HG02943 (cell line): ENCODE measurements around the gene CTNND2.

Experiments
- ATAC-seq: cut with Tn5 transposase; IDR thresholded peaks from one replicate; pipeline ENCODE4 v1.9.1; 2021; ENCODE audit warnings: mild to moderate bottlenecking, low read depth, moderate library complexity; ENCODE audit not compliant: unreplicated experiment

CTNND2 gene

GRCh38 chr5:11531811-11532555 lies 372.3 kb downstream of the CTNND2 start:
- no peak for ATAC-seq

- ATAC-seq: no peak
Observed at GRCh38 chr5:11528720-11529119, 375.5 kb downstream of the CTNND2 start.

GRCh38 chr5:11527652-11528349 lies 376.4 kb downstream of the CTNND2 start:
- no peak for ATAC-seq

GRCh38 chr5:11525020-11525419 lies 379.2 kb downstream of the CTNND2 start:
- ATAC-seq: no peak

GRCh38 chr5:11524188-11524587 lies 380.1 kb downstream of the CTNND2 start:
- ATAC-seq: no peak

GRCh38 chr5:11522796-11523195 lies 381.4 kb downstream of the CTNND2 start:
- no peak for ATAC-seq

- no peak for ATAC-seq
Observed at GRCh38 chr5:11520241-11520930, 383.9 kb downstream of the CTNND2 start.

GRCh38 chr5:11519236-11519635 lies 385.0 kb downstream of the CTNND2 start:
- ATAC-seq: no peak

GRCh38 chr5:11518676-11519075 lies 385.6 kb downstream of the CTNND2 start:
- ATAC-seq: no peak

GRCh38 chr5:11514705-11515432 lies 389.4 kb downstream of the CTNND2 start:
- no peak for ATAC-seq

GRCh38 chr5:11511878-11512277 lies 392.4 kb downstream of the CTNND2 start:
- ATAC-seq: no peak

GRCh38 chr5:11510889-11511288 lies 393.4 kb downstream of the CTNND2 start:
- ATAC-seq: no peak

- ATAC-seq: no peak
Observed at GRCh38 chr5:11509793-11510192, 394.5 kb downstream of the CTNND2 start.

GRCh38 chr5:11507156-11507910 lies 396.9 kb downstream of the CTNND2 start:
- ATAC-seq: no peak

- no peak for ATAC-seq
Observed at GRCh38 chr5:11504886-11505193, 399.4 kb downstream of the CTNND2 start.

GRCh38 chr5:11504065-11504885 lies 400.0 kb downstream of the CTNND2 start:
- no peak for ATAC-seq

GRCh38 chr5:11502783-11503182 lies 401.5 kb downstream of the CTNND2 start:
- no peak for ATAC-seq

- ATAC-seq: no peak
Observed at GRCh38 chr5:11497651-11498050, 406.6 kb downstream of the CTNND2 start.

- no peak for ATAC-seq
Observed at GRCh38 chr5:11496137-11496719, 408.0 kb downstream of the CTNND2 start.
